AG04450 (cell line): ENCODE measurements around the gene BCL3. TPM values are rescaled to one million over a fixed set of nuclear protein-coding genes. Genes with fewer than 3 reads are reported as not detected.
A peak's percentile ranks its signal among the peaks of the same experiment; 100 is the strongest.

Source experiments
- CTCF ChIA-PET: fragments of 300-600, 350-600 bp; formaldehyde crosslinking; extraction: SDS; loops from one replicate; lab custom pipeline; 2022; ENCODE audit warnings: antibody characterized with exemption, inconsistent platforms; lab: Charles Lee
- POLR2A ChIA-PET: fragments of 350-600 bp; formaldehyde crosslinking; extraction: SDS; loops from one replicate; lab custom pipeline; 2021; ENCODE audit warnings: antibody characterized with exemption, inconsistent platforms; lab: Yijun Ruan, JAX
- DNase-seq: peaks from one replicate; pipeline ENCODE4 v3.0.0-alpha.2; 2011; ENCODE audit warnings: low read depth, low spot score
- H3K27ac ChIP-seq: one replicate; pipeline ENCODE4 v1.5.1; 2012; ENCODE audit warnings: low read depth, low read length, control low read depth
- H3K27me3 ChIP-seq: one replicate; pipeline ENCODE4 v1.6.0; 2012; ENCODE audit warnings: low read length; ENCODE audit not compliant: control insufficient read depth, insufficient read depth
- H3K4me3 ChIP-seq: 2 replicates; pipeline ENCODE4 v1.5.1; 2011; ENCODE audit warnings: mild to moderate bottlenecking, low read depth, low read length, control low read depth
- H3K9me3 ChIP-seq: 2 replicates; pipeline ENCODE4 v1.5.1; 2012; ENCODE audit warnings: low read length; ENCODE audit not compliant: control insufficient read depth, insufficient read depth
- CTCF ChIP-seq: IDR thresholded peaks from 2 replicates; pipeline ENCODE4 v1.5.1; 2011; ENCODE audit warnings: low read depth, low read length, control low read depth, inconsistent platforms
- polyA plus RNA-seq: library from polyadenylated mRNA; depleted of rRNA; stranded (reverse); fragments of >200 nt; gene quantifications from 2 replicates; pipeline ENCODE4 v1.2.3, GENCODE V29; 2011

Gene BCL3
- polyA plus RNA-seq, 1 experiment: 5.6 TPM

- DNase-seq: no peak
- Histone ChIP-seq H3K4me3 (peak overlapping the region; percentile 58), H3K27ac (peak overlapping the region; percentile 31), H3K9me3 (no peaks in the 10 kb centered on the region), H3K27me3 (no peaks in the 10 kb centered on the region)
- ChIA-PET POLR2A (interaction anchor here (0.6 to 2.0 kb wide), 4 partner anchors 9 to 114 kb away, joined by 4 to 6 read pairs (median 6); partner anchors contain the start of genes BCL3 and PVR), CTCF (interaction anchor here (0.6 to 3.5 kb wide), 5 partner anchors 14 to 187 kb away, joined by 3 to 23 read pairs (median 4); partner anchors contain the start of gene NECTIN2)
- no peak for TF ChIP-seq CTCF
Observed at GRCh38 chr19:44757735-44758505, 9.4 kb downstream of the BCL3 start.

GRCh38 chr19:44758596-44758995, 10.1 kb downstream of the BCL3 start:
- peak overlapping the region; percentile 58 for H3K4me3 ChIP-seq
- TF ChIP-seq CTCF: no peak
- DNase-seq: no peak
- ChIA-PET CTCF (interaction anchor here (2.6 to 3.5 kb wide), 2 partner anchors 13 to 35 kb away, joined by 13 to 23 read pairs; no protein-coding TSS in a partner anchor), POLR2A (interaction anchor here (1.8 to 2.0 kb wide), 2 partner anchors 10 to 17 kb away, joined by 5 to 6 read pairs; partner anchors contain the start of gene BCL3)
- H3K27me3 ChIP-seq: no peaks in the 10 kb centered on the region
- peak overlapping the region; percentile 31 for H3K27ac ChIP-seq
- no peaks in the 10 kb centered on the region for H3K9me3 ChIP-seq

GRCh38 chr19:44759083-44759804, 10.7 kb downstream of the BCL3 start:
- peak overlapping the region; percentile 31 for H3K27ac ChIP-seq
- no peak overlapping the region for H3K4me3 ChIP-seq
- CTCF ChIA-PET: interaction anchor here (2.6 to 3.5 kb wide), 2 partner anchors 12 to 36 kb away, joined by 13 to 23 read pairs; no protein-coding TSS in a partner anchor
- DNase-seq: no peak
- POLR2A ChIA-PET: interaction anchor here (1.8 to 2.0 kb wide), 2 partner anchors 10 to 17 kb away, joined by 5 to 6 read pairs; partner anchors contain the start of gene BCL3
- TF ChIP-seq CTCF: no peak
- no peaks in the 10 kb centered on the region for H3K9me3 ChIP-seq
- H3K27me3 ChIP-seq: no peaks in the 10 kb centered on the region

- no peak overlapping the region for H3K4me3 ChIP-seq
- H3K27ac ChIP-seq: no peak overlapping the region
- no peak for TF ChIP-seq CTCF
- H3K9me3 ChIP-seq: no peaks in the 10 kb centered on the region
- DNase-seq: no peak
- ChIA-PET POLR2A (interaction anchor here (0.6 kb wide), 1 partner anchor 18 kb away, joined by 4 read pairs; no protein-coding TSS in a partner anchor), CTCF (interaction anchor here (0.6 to 2.7 kb wide), 4 partner anchors 9 to 38 kb away, joined by 4 to 9 read pairs (median 8); no protein-coding TSS in a partner anchor)
- no peaks in the 10 kb centered on the region for H3K27me3 ChIP-seq
Observed at GRCh38 chr19:44762038-44762437, 13.5 kb downstream of the BCL3 start.
